Retinal pigment epithelial cell (primary cell): ENCODE measurements around the gene PRKCZ.

Experiments used
- DNase-seq: peaks from one replicate; pipeline ENCODE4 v3.0.0-alpha.2; 2010; ENCODE audit warnings: low read depth
- H3K4me3 ChIP-seq: 2 replicates; pipeline ENCODE4 v1.5.1; 2011; ENCODE audit warnings: mild to moderate bottlenecking, low read length, control low read depth, moderate library complexity
- TF ChIP-seq, protein P1 (sequence below): conservative IDR thresholded peaks from 2 replicates; pipeline ENCODE4 v1.5.1; 2011; ENCODE audit warnings: low read depth, low read length, control low read depth, inconsistent platforms

Gene PRKCZ

DNA sequence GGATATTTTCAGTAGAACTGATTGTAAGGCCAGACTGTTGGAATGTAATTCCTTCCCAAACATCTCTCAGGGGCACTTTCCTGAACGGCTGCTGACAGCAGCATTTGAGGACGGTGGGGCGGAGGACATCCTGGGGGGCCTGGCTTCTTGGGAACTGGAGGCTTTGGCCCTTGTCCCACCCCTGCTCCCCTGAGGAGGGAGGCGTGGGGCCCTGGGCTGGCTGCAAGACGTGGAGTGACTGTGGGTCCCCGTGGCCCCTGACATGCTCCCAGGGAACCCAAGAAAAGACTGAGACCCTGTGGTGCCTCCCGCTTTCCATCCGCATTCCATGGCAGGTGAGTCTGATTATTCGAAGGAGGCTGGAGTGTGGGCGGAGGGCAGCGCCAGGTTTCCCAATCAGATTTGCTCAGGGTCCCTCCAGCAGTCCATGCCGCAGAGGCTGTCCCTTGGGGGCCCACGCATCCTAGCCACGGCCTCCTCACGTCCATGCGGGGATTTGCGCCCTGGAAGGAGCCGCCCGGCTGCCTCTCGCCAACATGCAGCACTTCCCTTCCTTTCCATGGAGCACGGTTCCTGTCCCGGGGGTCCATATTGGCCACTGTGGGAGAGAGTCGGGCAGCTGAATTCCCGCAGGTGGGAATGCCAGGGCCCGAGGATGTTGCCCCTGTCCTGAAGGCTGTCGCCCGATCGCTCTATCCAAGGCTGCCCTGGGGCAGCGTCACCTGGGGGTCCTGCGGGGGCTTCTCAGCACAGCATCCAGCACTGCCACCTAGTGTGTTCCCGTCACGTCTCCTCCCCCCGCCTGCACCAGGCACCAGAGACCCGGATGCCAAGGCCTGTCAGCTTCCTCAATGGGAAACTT, 75.4 kb downstream of the PRKCZ start:
- TF ChIP-seq, protein P1, sequence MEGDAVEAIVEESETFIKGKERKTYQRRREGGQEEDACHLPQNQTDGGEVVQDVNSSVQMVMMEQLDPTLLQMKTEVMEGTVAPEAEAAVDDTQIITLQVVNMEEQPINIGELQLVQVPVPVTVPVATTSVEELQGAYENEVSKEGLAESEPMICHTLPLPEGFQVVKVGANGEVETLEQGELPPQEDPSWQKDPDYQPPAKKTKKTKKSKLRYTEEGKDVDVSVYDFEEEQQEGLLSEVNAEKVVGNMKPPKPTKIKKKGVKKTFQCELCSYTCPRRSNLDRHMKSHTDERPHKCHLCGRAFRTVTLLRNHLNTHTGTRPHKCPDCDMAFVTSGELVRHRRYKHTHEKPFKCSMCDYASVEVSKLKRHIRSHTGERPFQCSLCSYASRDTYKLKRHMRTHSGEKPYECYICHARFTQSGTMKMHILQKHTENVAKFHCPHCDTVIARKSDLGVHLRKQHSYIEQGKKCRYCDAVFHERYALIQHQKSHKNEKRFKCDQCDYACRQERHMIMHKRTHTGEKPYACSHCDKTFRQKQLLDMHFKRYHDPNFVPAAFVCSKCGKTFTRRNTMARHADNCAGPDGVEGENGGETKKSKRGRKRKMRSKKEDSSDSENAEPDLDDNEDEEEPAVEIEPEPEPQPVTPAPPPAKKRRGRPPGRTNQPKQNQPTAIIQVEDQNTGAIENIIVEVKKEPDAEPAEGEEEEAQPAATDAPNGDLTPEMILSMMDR: no peak
- DNase-seq: no peak
- no peak overlapping the region for H3K4me3 ChIP-seq

DNA sequence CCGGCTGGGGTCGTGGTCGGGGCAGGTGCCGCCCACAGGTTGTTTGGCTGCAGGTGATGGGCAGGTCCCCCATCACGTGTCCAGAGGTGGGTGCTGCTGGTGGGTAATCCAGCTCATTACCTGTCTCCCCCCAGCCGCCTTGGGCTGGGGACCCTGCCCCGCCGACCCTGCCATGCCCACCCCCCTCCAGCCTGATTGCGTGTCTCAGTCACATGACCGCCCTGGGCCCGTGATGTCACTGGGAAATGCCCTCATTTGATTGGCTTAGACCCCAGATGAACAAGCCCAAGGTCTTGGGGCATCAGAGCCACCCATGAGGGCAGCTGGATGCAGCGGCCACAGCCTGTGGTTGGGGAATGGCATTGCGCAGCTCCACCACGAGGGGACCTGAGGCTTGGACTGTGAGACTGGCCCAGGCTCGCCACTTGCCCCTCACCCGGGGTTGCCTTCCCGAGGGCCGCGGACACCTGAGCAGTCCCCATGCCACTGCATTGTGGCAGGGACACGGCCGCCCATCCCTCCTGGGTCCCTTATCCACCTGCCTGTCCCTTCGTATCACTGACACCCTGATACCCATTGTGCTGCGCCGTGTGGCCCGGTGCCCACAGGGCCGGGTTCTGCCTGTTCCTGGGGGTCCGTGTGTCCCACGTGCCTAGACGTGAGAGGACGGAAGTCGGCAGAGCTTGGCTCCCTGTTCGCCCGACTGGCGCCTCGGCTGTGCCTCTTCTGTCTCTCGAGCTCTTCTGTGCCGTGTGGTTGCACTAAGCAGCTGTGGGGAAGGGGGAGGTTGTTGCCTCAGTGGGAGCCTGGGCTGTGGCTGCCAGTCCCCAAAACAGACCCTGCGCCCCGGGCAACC, 76.3 kb downstream of the PRKCZ start:
- H3K4me3 ChIP-seq: no peak overlapping the region
- TF ChIP-seq, protein P1: no peak
- no peak for DNase-seq

DNA sequence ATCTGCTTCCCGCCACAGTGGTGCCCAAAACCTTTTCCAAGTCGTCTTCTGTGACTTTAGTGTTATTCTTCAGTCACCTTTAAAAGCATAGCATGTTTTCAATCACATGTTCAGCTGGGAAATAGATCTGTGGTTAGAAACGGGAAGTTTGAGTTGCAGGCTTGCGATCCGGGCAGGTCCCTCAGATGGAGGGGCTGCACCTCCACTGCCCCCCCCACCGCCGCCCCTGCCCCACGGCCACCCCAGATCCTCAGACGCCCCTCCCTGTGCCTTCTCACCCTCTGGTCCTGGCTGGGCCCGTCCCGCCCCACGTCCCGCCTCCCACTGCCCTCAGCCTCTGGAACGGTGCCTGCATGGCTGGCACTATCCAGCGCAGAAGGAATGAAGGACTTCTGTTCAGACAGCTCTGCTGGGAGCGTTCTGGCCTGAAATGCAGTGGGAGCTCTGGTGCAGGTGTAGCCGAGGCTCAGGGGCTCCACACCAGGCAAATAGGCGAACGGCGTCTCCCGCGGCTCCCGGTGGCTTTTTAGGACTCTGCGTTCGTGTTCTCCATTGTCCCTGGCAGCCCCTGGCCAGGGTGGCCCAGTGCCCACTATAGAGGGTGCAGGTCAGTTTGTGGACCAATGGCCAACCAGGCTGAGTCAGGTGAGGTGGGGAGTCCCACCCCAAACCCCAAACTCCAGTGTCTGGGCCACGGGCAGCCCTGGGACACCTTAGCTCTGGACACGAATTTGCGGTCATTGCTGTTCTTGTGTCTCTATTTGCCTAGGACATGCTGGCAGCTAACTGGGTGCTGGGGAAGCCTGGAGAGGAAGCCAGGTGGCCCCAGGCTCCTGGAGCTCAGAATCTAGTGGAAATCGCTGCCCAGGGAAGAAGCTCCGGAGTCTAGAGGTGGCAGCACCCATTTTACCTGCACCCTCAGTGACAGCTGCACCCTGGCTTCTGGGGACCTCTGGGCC, 77.3 kb downstream of the PRKCZ start:
- DNase-seq: no peak
- no peak overlapping the region for H3K4me3 ChIP-seq

DNA sequence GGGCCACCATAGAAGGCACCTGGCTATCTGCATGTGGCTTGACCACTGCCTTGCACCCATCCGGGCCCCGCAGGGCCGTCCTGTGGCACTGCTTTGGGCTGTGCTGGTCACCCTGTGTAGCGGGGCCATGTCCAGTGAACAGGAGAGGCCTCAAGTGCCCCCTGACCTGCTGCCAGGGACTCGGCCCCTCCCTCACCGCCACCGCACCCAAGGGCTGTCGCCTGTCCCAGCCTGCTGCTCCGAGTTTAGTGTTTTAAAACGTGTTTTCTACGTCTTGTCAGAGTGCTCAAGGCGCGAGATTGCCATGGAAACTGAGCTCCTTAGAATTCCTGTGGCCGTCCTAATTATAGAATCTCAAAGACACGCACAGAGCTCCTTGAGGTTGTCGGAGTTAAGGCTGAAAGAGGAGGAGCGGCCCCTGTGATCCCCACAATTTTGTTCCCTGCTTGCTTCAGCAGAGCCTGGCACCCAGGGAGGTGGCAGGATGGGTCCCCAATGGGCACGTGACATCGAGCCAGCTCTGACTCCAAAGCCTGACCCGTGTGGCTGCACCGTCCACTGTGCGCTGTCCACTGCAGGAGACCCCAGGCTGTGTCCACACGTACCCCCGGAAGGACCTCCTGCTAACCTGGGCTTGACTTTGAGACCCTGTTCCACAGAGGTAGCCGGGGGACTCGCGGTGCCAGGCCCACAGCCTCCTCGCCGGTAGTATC, 78.1 kb downstream of the PRKCZ start:
- DNase-seq: peak; percentile 85
- TF ChIP-seq, protein P1: no peak
- H3K4me3 ChIP-seq: peak overlapping the region; percentile 23

More for the DNA sequence above, 77.3 kb downstream of the PRKCZ start:
- TF ChIP-seq, protein P1: no peak

DNA sequence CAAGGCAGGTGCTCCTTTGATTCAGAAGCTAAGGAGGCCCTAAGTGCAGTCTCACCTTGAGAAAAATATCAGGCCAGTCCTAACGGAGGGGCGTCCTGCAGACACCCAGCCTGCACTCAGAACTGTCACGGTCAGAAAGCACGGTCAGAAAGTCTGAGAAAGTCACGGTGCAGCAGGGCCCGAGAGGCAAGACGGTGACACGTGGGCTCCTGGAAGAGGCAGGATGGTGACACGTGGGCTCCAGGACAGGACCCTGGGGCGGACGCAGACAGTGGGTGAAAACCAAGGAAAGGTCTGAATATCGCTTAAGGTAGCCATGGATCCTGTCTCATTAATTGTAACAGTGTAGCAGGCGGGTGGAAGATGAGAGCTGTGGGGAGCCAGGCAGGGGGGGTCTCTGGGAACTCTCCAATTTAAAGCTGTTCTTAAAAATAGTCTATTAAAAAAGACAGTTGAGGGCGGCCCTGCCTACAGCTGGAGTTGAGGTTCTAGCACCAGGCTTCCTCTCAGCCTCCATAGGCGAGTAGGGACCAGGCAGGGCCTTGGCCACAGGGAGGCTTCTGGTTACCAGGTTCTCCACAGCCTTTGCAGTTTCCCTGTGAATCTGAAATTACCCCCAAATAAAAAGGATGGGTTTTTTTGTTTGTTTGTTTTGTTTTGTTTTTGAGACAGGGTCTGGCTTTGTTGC, 79.2 kb downstream of the PRKCZ start:
- DNase-seq: no peak
- TF ChIP-seq, protein P1: no peak
- H3K4me3 ChIP-seq: no peak overlapping the region
